ENCODE results near the gene RPS27A.
"Not testable (repeated sequence)": the region's sequence is repeated elsewhere in the genome, so short reads cannot be mapped to it uniquely, and the experiment has no call there.

DNA sequence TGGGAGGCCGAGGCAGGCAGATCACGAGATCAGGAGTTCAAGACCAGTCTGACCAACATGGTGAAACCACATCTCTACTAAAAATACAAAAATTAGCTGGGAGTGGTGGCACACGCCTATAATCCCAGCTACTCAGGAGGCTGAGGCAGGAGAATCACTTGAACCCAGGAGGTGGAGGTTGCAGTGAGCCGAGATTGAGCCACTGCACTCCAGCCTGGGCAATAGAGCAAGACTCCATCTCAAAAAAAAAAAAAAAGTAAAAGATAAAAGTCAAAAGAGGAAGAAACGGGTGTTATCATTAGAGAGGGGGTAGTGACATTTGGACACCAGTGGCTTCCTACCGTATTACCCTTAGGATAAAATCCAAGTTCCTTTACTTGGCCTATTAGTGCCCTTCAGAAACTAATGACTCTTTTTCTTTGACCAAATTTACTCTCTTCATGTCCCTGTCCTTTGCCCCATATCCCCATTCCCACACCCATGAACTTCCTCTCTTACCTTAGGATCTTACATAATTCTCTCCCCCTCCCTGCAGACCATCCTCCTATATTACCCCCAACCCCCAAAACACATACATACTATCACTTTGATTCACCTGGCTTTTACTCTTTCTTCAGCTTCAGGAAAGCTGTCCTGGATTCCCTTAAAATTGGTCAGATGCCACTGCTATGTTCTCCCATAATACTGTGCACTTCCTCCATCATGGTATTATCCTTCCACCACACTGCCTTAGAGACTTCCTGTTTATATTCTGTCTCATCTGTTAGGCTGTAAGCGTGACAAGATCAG, 4.9 kb upstream of the RPS27A start:
- TF ChIP-seq EP300 (IDR thresholded peaks at IDR 0.05): not testable (repeated sequence)
- TF ChIP-seq, protein P1, sequence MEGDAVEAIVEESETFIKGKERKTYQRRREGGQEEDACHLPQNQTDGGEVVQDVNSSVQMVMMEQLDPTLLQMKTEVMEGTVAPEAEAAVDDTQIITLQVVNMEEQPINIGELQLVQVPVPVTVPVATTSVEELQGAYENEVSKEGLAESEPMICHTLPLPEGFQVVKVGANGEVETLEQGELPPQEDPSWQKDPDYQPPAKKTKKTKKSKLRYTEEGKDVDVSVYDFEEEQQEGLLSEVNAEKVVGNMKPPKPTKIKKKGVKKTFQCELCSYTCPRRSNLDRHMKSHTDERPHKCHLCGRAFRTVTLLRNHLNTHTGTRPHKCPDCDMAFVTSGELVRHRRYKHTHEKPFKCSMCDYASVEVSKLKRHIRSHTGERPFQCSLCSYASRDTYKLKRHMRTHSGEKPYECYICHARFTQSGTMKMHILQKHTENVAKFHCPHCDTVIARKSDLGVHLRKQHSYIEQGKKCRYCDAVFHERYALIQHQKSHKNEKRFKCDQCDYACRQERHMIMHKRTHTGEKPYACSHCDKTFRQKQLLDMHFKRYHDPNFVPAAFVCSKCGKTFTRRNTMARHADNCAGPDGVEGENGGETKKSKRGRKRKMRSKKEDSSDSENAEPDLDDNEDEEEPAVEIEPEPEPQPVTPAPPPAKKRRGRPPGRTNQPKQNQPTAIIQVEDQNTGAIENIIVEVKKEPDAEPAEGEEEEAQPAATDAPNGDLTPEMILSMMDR (IDR thresholded peaks at IDR 0.05): not testable (repeated sequence)

Measured in ovary (tissue), 3 donors.